Neutrophil (primary cell): Measurements from ENCODE around the gene SH3RF3.

ENCODE experiments used
- H3K27ac ChIP-seq: fragments of 200-600 bp; sonication (generic); 2 replicates; pipeline ENCODE4 v1.5.1; 2016; ENCODE audit warnings: mild to moderate bottlenecking, moderate library complexity
- H3K27me3 ChIP-seq: fragments of 200-600 bp; sonication (generic); 2 replicates; pipeline ENCODE4 v1.6.0; 2016; ENCODE audit warnings: mild to moderate bottlenecking
- H3K36me3 ChIP-seq: fragments of 200-600 bp; sonication (generic); 2 replicates; pipeline ENCODE4 v1.5.1; 2017
- H3K4me1 ChIP-seq, 2 experiments: fragments of 200-600 bp in 1 of 2; sonication (generic) in 1 of 2; 1 replicate in 1 of 2; 2 replicates in 1 of 2; pipeline versions ENCODE4 v1.5.1 to v1.6.1; 2013 to 2016; ENCODE audit warnings: low read depth in 1 of 2, low read length in 1 of 2, mild to moderate bottlenecking in 1 of 2, moderate library complexity in 1 of 2; ENCODE audit not compliant: control insufficient read depth in 1 of 2, insufficient read depth in 1 of 2
- H3K4me3 ChIP-seq, 2 experiments: fragments of 200-600 bp in 1 of 2; sonication (generic) in 1 of 2; 1 replicate in 1 of 2; 2 replicates in 1 of 2; pipeline ENCODE4 v1.5.1; 2013 to 2016; ENCODE audit warnings: low read depth in 1 of 2, low read length in 1 of 2, mild to moderate bottlenecking in 1 of 2, moderate library complexity in 1 of 2
- H3K9me3 ChIP-seq: fragments of 200-600 bp; sonication (generic); 2 replicates; pipeline ENCODE4 v1.5.1; 2016
- CTCF ChIP-seq: fragments of 200-600 bp; sonication (generic); IDR thresholded peaks from 2 replicates; pipeline ENCODE4 v1.5.1; 2016; ENCODE audit warnings: antibody characterized with exemption

SH3RF3 gene

GRCh38 chr2:109347626-109348025, 218.6 kb downstream of the SH3RF3 start:
- peaks cover 49% of the 10 kb centered on the region for H3K27me3 ChIP-seq
- no peak overlapping the region for H3K27ac ChIP-seq
- H3K9me3 ChIP-seq = no peaks in the 10 kb centered on the region
- no peaks in the 10 kb centered on the region for H3K36me3 ChIP-seq
- no peak for TF ChIP-seq CTCF
- no peaks in the 10 kb centered on the region for H3K4me1 ChIP-seq
- H3K4me3 ChIP-seq = no peak overlapping the region

DNA sequence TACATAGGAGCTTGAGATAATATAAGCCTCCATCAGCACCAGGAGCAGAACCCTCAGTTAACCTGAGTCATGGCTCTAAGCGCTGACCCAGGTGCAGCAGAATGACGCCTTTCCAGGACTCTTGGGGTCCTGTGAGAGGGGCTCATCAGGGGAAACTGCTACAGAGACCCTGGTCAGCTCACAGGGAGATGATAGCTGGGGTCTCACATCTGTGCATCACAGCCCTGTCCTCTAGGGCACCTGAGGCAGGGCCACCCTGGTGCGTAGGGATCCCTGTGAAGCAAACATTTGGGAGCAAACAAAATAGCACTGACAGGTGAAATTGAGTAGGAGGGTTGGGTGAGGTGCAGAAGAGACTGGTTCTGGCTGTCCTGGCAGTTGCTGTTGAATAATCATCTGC, 219.2 kb downstream of the SH3RF3 start:
- H3K4me1 ChIP-seq = no peaks in the 10 kb centered on the region

DNA sequence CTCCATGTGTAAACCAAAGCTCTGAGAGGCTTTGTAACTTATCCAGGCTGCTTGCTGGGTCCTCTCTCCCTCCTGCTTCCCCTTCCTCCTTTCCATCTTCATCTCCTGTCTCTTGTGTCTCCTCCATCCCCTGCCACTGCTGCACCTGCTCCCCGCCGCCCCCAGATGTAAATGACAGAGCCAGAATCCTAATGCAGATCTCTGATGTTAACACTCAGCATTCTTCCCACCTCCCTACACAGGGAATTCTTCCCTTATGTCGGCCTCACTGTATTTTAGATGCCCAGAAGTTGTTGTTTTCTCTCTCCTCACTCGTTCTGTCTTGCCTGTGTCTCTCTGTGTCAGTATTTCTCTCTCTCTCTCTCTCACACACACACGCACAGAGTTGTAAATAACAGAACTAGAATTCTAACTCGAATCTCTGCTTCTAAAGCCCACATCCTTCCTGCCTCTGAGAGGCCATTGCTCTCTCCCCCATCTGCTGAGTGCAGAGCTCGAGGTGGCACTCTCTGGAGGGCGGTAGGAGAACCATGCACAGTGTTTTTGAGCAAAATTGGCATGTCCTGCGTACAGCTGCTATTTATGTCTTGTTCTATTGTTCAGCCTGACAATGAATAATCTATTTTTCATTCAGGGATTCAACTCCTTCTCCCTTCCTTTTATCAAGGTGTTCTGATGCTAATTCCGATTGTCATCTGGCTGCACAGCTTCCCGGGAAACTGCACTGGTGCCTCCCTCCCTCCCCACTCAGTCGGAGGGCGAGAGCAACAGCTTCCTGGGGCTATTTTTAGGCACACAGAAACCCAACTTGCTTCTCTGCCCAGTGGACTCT, 219.9 kb downstream of the SH3RF3 start:
- H3K27me3 ChIP-seq = peaks cover 57% of the 10 kb centered on the region
- H3K27ac ChIP-seq = no peak overlapping the region
- no peaks in the 10 kb centered on the region for H3K4me1 ChIP-seq
- no peaks in the 10 kb centered on the region for H3K9me3 ChIP-seq
- no peak overlapping the region for H3K4me3 ChIP-seq
- H3K36me3 ChIP-seq = no peaks in the 10 kb centered on the region
- TF ChIP-seq CTCF = no peak

More for the DNA sequence above, 219.2 kb downstream of the SH3RF3 start:
- TF ChIP-seq CTCF = no peak
- no peaks in the 10 kb centered on the region for H3K36me3 ChIP-seq
- no peak overlapping the region for H3K27ac ChIP-seq
- no peaks in the 10 kb centered on the region for H3K9me3 ChIP-seq
- no peak overlapping the region for H3K4me3 ChIP-seq
- peaks cover 55% of the 10 kb centered on the region for H3K27me3 ChIP-seq

DNA sequence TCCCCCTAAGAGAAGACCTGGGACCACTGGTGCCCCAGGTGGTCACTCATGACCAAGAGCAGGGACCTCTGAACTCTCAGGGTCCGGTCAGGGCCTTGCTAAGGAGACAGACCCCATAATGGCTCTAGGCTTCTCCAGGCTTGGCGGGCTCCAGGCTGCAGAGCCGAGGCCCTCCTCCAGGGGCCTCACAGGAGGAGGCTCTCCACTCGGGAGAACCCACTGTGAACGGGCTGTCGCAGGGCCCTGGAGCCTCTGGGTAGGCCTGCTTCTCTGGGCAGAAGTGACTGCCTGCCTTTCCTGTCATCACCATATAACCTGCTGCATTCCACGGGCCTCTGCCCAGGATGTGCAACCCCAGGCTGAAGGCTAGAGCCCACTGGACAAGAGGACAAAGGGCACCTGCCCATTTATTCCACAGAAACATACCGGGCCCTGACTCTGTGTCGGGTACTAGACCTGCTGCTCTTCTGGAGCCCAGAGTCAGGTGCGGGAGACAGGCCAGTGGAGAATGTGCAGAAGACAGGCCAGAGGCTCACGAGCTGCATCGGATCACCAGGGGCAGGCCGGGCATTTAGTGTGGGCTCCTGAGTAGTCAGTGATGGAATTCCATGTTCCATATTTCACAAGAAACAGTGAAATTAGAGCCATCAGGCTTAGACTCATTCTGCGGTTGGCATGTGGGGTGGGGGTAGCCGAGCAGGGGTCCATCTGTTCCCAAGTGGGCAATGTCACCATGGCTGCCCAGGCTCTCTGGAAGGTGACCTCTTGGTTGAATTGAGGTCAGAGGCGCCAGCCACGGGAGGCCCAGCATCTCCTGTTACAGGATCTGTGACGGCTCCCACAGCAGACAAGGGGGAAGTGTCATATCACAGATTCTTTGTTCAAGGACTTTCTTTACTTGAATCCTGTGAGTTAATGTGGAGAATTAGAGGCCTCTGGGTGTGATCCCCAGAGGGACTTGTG, 220.8 kb downstream of the SH3RF3 start:
- H3K27ac ChIP-seq = no peak overlapping the region
- no peaks in the 10 kb centered on the region for H3K36me3 ChIP-seq
- no peaks in the 10 kb centered on the region for H3K9me3 ChIP-seq
- peaks cover 57% of the 10 kb centered on the region for H3K27me3 ChIP-seq
- no peaks in the 10 kb centered on the region for H3K4me1 ChIP-seq
- TF ChIP-seq CTCF = no peak
- no peak overlapping the region for H3K4me3 ChIP-seq

- no peak overlapping the region for H3K27ac ChIP-seq
- H3K4me3 ChIP-seq = no peak overlapping the region
- no peak for TF ChIP-seq CTCF
- no peaks in the 10 kb centered on the region for H3K36me3 ChIP-seq
- peaks cover 57% of the 10 kb centered on the region for H3K27me3 ChIP-seq
- H3K9me3 ChIP-seq = no peaks in the 10 kb centered on the region
- no peaks in the 10 kb centered on the region for H3K4me1 ChIP-seq
Observed at GRCh38 chr2:109350526-109350925, 221.5 kb downstream of the SH3RF3 start.
